ENCODE data around the gene ETFA.
"Not testable (repeated sequence)": the region's sequence is repeated elsewhere in the genome, so short reads cannot be mapped to it uniquely, and the experiment has no call there.

ETFA gene

DNA sequence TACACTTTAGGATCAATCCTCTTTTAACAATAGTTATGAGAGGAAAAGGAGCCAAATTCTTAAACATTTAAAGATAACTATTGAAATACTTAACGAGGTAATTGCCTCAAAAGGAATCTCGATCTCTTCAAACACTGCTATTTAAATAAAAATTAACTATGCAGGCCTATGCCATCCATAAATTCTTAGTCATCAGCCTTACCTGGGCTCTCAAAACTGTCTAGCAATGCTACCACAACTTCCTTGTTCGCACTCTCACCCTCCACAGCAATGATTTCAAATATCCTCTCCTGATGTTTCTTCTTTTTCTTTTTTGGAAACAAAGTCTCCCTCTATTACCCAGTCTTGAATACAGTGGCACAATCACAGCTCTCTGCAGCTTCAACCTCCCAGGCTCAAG is 12.3 kb downstream of the ETFA start:
- TF ChIP-seq, protein P1, sequence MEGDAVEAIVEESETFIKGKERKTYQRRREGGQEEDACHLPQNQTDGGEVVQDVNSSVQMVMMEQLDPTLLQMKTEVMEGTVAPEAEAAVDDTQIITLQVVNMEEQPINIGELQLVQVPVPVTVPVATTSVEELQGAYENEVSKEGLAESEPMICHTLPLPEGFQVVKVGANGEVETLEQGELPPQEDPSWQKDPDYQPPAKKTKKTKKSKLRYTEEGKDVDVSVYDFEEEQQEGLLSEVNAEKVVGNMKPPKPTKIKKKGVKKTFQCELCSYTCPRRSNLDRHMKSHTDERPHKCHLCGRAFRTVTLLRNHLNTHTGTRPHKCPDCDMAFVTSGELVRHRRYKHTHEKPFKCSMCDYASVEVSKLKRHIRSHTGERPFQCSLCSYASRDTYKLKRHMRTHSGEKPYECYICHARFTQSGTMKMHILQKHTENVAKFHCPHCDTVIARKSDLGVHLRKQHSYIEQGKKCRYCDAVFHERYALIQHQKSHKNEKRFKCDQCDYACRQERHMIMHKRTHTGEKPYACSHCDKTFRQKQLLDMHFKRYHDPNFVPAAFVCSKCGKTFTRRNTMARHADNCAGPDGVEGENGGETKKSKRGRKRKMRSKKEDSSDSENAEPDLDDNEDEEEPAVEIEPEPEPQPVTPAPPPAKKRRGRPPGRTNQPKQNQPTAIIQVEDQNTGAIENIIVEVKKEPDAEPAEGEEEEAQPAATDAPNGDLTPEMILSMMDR (IDR thresholded peaks at IDR 0.05; ENCODE audit: insufficient read depth, low read length, poor library complexity, severe bottlenecking) = no peak
- H3K36me3 ChIP-seq (ENCODE audit: control insufficient read depth, insufficient read depth, low read length) = no peaks in the 10 kb centered on the region
- no peak overlapping the region for H3K4me3 ChIP-seq (replicated peaks; ENCODE audit: low read depth, low read length)
- no peaks in the 10 kb centered on the region for H3K27me3 ChIP-seq (replicated peaks; ENCODE audit: control insufficient read depth, insufficient read depth, low read length)
- no peak for DNase-seq (ENCODE audit: extremely low read depth, insufficient read length)

DNA sequence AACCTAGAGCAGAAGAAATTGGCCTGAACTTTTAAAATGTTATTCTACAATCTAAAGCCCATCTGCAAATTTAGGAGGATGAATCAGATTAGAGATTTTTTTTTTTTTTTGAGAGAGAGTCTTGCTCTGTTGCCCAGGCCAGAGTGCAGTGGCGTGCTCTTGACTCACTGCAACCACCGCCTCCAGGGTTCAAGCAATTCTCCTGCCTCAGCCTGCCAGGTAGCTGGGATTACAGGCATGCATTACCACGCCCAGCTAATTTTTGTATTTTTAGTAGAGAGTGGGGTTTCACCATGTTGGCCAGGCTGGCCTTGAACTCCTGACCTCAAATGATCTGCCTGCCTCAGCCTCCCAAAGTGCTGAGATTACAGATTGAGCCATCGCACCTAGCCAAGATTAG is 13.3 kb downstream of the ETFA start:
- H3K27me3 ChIP-seq (replicated peaks; ENCODE audit: control insufficient read depth, insufficient read depth, low read length); H3K36me3 ChIP-seq (ENCODE audit: control insufficient read depth, insufficient read depth, low read length); DNase-seq (ENCODE audit: extremely low read depth, insufficient read length): not testable (repeated sequence)

DNA sequence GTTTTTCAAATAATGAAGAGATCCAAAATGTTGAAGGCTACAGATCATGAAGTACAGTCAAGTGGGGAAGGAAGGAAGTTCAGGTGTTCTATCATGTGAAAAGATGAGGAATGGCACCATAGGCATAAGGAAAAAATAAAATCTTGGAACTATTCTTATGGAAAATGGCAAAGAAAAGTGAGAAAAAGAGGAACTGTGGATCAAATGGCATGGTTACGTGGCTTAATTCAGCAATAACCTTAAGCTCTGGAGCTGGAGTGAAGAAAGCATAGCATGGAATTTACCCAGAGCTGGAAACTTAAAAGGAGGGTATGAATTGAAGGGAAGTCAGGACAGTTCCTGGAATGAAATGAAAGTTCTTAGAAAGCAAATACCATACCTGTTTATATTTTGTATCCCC is 14.4 kb downstream of the ETFA start:
- Histone ChIP-seq H3K27me3 (replicated peaks; ENCODE audit: control insufficient read depth, insufficient read depth, low read length) (no peaks in the 10 kb centered on the region), H3K4me3 (replicated peaks; ENCODE audit: low read depth, low read length) (no peak overlapping the region), H3K36me3 (ENCODE audit: control insufficient read depth, insufficient read depth, low read length) (no peaks in the 10 kb centered on the region)
- DNase-seq (ENCODE audit: extremely low read depth, insufficient read length) = no peak
- TF ChIP-seq, protein P1 (IDR thresholded peaks at IDR 0.05; ENCODE audit: insufficient read depth, low read length, poor library complexity, severe bottlenecking) = no peak

More for the DNA sequence above, 13.3 kb downstream of the ETFA start:
- not testable (repeated sequence) for H3K4me3 ChIP-seq (replicated peaks; ENCODE audit: low read depth, low read length)

DNA sequence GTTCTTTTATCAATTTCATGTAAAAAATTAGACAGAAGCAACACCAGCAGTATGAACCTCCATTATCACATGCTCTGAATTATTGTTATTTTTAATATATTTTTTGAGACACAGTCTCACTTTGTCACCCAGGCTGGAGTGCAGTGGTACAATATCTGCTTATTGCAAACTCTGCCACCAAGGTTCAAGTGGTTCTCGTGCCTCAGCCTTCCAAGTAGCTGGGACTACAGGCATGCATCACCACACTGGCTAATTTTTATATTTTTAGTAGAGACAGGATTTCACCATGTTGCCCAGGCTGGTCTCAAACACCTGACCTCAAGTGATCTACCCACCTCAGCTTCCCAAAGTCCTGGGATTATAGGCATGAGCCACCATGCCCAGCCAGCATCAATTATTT is 16.8 kb downstream of the ETFA start:
- DNase-seq (ENCODE audit: extremely low read depth, insufficient read length); H3K4me3 ChIP-seq (replicated peaks; ENCODE audit: low read depth, low read length); H3K36me3 ChIP-seq (ENCODE audit: control insufficient read depth, insufficient read depth, low read length); H3K27me3 ChIP-seq (replicated peaks; ENCODE audit: control insufficient read depth, insufficient read depth, low read length): not testable (repeated sequence)

DNA sequence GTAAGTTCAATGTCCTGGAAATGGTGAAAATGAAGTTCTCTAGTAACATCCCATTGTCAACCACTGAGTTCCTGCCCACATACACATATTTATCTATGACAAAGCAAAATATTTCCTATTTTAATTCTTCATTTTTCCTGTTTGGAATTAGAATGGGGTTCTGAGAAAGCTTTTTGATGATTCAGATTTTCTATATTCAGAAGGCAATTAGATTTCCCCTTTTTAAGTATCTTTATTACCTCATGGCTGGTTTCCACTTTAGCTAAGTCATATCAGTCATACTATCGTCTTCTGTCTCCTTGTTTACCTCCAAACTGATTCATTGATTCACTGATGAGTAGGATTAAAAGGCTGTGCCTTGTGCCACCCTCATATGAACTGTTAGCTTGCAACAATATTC is 17.9 kb downstream of the ETFA start:
- TF ChIP-seq, protein P1 (IDR thresholded peaks at IDR 0.05; ENCODE audit: insufficient read depth, low read length, poor library complexity, severe bottlenecking) = no peak
- no peaks in the 10 kb centered on the region for H3K36me3 ChIP-seq (ENCODE audit: control insufficient read depth, insufficient read depth, low read length)
- no peak overlapping the region for H3K4me3 ChIP-seq (replicated peaks; ENCODE audit: low read depth, low read length)
- H3K27me3 ChIP-seq (replicated peaks; ENCODE audit: control insufficient read depth, insufficient read depth, low read length) = no peaks in the 10 kb centered on the region
- DNase-seq (ENCODE audit: extremely low read depth, insufficient read length) = no peak

DNA sequence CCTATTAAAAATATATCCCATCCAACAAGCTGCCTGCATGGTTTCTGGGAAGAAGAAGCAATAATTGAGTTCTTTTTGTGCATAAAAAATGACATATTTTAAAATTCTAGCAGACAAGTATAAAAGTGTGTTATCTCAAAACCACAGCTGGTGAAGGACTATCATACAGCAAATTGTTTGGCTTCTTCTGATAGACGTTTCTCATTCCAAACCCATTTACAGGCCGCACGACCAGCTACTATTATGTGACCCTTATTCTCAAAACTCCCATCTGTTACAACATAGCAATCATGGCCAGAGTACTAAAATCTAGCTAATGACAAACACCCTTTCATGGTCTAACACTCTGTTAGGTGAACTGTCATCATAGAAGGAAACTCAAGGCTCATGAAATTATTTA is 21.7 kb downstream of the ETFA start:
- no peaks in the 10 kb centered on the region for H3K27me3 ChIP-seq (replicated peaks; ENCODE audit: control insufficient read depth, insufficient read depth, low read length)
- TF ChIP-seq, protein P1 (IDR thresholded peaks at IDR 0.05; ENCODE audit: insufficient read depth, low read length, poor library complexity, severe bottlenecking) = no peak
- peaks cover 2% of the 10 kb centered on the region; the same call in 1 of the 2 replicates for H3K36me3 ChIP-seq (ENCODE audit: control insufficient read depth, insufficient read depth, low read length)
- DNase-seq (ENCODE audit: extremely low read depth, insufficient read length) = no peak
- H3K4me3 ChIP-seq (replicated peaks; ENCODE audit: low read depth, low read length) = no peak overlapping the region

DNA sequence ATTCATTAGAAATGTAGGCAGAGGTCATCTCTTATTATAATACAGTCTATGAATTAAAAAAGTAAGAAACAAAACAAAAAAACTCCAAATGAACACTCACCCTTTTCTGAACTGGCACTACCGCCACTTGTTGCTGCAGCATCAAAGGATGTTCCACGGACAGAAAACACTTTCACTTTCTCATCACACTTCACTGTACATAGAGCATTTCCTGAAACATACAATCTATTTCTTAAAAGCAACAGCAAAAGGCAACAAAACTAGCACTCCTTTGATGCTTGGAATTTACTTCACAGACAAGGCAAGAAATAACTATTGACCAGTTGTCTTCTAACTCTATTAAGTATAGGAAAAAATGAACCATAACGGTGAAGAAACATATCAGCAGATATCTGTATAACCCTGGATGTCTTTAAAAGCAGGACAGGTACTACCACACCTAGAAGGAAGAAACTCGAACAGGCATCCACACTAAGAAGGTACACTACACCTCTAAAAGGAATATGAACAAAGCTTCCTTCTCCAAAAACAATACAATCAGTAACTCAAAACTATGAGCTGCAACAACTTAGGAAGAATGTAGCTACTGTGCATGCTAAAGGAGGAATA is 24.9 kb downstream of the ETFA start:
- no peak for DNase-seq (ENCODE audit: extremely low read depth, insufficient read length)
- peaks cover 8% of the 10 kb centered on the region for H3K36me3 ChIP-seq (ENCODE audit: control insufficient read depth, insufficient read depth, low read length)
- no peaks in the 10 kb centered on the region for H3K27me3 ChIP-seq (replicated peaks; ENCODE audit: control insufficient read depth, insufficient read depth, low read length)
- 0 out of 2 replicates have a peak overlapping the region, but pooled peaks have one; percentile 2 for H3K4me3 ChIP-seq (replicated peaks; ENCODE audit: low read depth, low read length)
- TF ChIP-seq, protein P1 (IDR thresholded peaks at IDR 0.05; ENCODE audit: insufficient read depth, low read length, poor library complexity, severe bottlenecking) = no peak
